GM19452 (cell line): ENCODE results near the gene FHIP2A.
"Not testable (repeated sequence)": the region's sequence is repeated elsewhere in the genome, so short reads cannot be mapped to it uniquely, and the experiment has no call there.

Experiments used
- ATAC-seq: cut with Tn5 transposase; IDR thresholded peaks from one replicate; pipeline ENCODE4 v1.9.1; 2021; ENCODE audit not compliant: unreplicated experiment

FHIP2A gene

GRCh38 chr10:114811862-114812261 is 9.7 kb upstream of the FHIP2A start:
- no peak for ATAC-seq

- ATAC-seq = no peak
Observed at GRCh38 chr10:114815791-114816190, 5.8 kb upstream of the FHIP2A start.

GRCh38 chr10:114816308-114816707 is 5.3 kb upstream of the FHIP2A start:
- ATAC-seq = no peak

GRCh38 chr10:114819322-114819721 is 2.3 kb upstream of the FHIP2A start:
- ATAC-seq = no peak

GRCh38 chr10:114821915-114822443 is 399 bp downstream of the FHIP2A start:
- peak; percentile 38 for ATAC-seq

- ATAC-seq = peak; percentile 23
Observed at GRCh38 chr10:114822444-114823076, 980 bp downstream of the FHIP2A start.

GRCh38 chr10:114823077-114823463 is 1.5 kb downstream of the FHIP2A start:
- no peak for ATAC-seq

GRCh38 chr10:114824391-114824790 is 2.8 kb downstream of the FHIP2A start:
- ATAC-seq = no peak

GRCh38 chr10:114825513-114826253 is 4.1 kb downstream of the FHIP2A start:
- peak; percentile 40 for ATAC-seq

GRCh38 chr10:114829160-114829909 is 7.8 kb downstream of the FHIP2A start:
- ATAC-seq = no peak

GRCh38 chr10:114831186-114831867 is 9.7 kb downstream of the FHIP2A start:
- ATAC-seq = no peak

- ATAC-seq = no peak
Observed at GRCh38 chr10:114837690-114838089, 16.1 kb downstream of the FHIP2A start.

- ATAC-seq = no peak
Observed at GRCh38 chr10:114839901-114840300, 18.3 kb downstream of the FHIP2A start.

GRCh38 chr10:114845978-114846693 is 24.6 kb downstream of the FHIP2A start:
- no peak for ATAC-seq

- ATAC-seq = not testable (repeated sequence)
Observed at GRCh38 chr10:114847517-114847916, 25.9 kb downstream of the FHIP2A start.

- ATAC-seq = no peak
Observed at GRCh38 chr10:114849674-114850073, 28.1 kb downstream of the FHIP2A start.

- no peak for ATAC-seq
Observed at GRCh38 chr10:114850126-114850525, 28.5 kb downstream of the FHIP2A start.

GRCh38 chr10:114851336-114851735 is 29.8 kb downstream of the FHIP2A start:
- ATAC-seq = no peak

GRCh38 chr10:114852197-114852596 is 30.6 kb downstream of the FHIP2A start:
- ATAC-seq = no peak

- ATAC-seq = no peak
Observed at GRCh38 chr10:114854906-114855305, 33.3 kb downstream of the FHIP2A start.
